Amniotic epithelial cell (primary cell): ENCODE results near the gene GPX2.

ENCODE experiments used
- DNase-seq: peaks from one replicate; pipeline ENCODE4 v3.0.0-alpha.2; 2010; ENCODE audit warnings: low read depth

The GPX2 gene

GRCh38 chr14:64958743-64959142, 16.2 kb upstream of the GPX2 start:
- no peak for DNase-seq

GRCh38 chr14:64958201-64958600, 15.7 kb upstream of the GPX2 start:
- DNase-seq: no peak

DNA sequence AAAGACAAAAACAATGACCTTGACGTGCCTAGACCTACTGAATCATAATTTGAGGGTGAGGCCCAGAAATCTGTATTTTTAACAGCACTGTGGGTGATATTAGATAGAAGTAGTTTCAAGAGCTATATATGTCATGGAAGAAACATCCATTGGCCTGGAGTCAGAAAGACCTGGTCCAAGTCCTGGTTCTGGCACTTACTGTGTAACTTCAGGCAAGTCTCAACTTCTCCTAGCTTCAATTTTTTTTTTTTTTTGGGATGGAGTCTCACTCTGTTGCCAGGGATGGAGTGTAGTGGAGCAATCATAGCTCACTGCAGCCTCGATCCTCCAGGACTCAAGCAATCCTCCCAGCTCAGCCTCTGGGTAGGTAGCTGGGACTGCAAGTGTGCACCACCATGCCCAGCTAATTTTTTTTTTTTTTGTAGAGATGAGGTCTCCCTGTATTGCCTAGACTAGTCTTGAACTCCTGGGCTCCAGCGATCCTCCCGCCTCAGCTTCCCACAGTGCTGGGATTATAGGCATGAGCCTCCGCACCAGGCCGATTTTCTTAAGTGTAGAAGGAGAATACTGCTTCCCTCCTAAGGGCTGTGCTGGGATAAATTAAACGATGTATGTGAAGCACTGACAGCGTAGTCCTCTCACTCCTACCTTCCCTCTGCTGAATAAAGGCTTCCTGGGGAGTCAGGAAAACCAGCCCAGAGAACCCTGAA, 14.3 kb upstream of the GPX2 start:
- DNase-seq: no peak

DNA sequence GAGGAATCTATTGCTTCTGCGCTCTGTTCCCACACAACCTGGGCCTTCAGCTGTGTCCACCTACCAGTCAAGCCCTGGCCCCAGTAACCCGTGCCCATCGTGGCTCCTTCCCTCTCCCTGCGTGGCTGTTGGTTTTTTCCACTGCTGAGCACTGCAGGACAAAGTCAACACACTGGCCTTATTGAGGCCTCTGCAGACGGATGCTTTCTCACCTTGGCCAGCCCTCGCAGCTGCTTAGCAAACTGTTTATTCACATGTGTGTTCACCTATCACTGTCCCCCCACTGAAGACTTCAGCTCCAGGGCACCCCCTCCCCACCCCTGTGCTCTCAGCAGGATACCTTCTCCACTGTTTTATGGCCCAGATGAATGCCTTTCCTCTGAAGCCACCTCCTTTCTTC, 12.8 kb upstream of the GPX2 start:
- no peak for DNase-seq

DNA sequence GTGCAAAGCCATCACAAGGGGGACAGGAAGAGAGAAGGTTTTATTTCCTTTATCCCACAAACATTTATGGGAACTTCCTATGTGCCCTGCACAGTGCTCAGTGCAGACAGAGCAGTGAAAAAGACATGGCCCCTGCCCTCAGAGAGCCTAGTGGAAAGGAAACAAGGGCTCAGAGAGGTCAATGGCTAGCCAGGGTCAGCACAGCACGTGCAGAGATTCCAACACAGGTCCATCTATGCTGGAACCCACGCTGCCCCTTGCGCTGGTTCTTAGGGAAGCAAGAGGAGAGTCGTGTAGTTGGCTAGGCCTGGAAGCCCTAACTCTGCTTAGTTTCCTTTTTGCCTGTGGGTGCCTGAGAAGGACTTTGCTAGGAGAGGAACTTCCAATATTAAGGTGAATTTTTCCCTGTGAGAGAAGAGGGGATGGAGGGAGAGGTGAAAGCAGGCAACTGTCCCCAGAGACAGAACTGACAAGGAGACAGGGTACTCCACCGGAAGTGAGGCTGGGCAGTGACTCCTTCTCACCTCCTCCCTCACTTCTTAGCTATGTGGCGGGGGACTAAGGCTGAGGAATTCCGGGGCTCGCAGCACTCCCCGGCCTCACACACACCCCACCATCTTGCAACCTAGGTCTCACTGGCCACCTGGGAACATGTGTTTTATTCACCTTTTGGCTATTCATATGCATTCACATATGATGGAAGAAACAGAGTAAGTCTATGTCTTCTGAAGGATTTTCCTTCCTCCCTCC, 12.1 kb upstream of the GPX2 start:
- no peak for DNase-seq

GRCh38 chr14:64953661-64954060, 11.1 kb upstream of the GPX2 start:
- no peak for DNase-seq

GRCh38 chr14:64953310-64953654, 10.7 kb upstream of the GPX2 start:
- no peak for DNase-seq

DNA sequence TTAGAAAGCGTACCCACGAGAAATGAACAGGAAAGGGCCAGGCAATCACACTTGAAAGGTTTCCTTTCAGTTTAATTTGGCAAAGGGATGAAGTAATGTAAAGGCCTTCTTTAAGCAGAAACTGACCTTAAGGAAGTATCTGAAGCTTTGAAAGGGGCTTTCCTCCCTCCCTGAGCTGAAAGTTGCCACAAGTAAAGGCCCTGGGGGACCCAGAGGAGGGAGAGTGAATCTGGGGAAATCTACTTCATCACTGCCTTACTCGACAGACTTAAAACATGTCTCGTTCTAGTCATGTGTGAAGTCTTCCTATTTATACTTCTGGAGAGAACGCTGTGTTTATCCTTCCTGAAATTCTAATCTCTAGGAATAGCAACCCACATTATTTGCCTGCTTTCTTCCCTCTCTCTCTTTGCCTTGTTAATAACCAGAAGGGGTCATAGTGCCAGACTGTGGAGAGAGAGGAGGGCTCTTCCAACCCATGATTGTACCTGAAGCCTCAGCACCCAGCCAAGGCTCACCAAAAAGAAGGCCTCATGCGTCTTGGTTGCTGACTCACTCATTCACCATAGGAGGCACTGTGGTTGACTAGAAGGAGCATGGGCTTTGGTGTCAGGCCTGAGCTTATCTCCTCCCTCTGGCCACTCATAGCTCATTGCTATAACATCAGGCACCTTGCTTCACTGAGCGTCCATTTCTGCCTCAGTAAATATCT, 10.2 kb upstream of the GPX2 start:
- peak; percentile 57 for DNase-seq

- no peak for DNase-seq
Measured at GRCh38 chr14:64951724-64952123, 9.2 kb upstream of the GPX2 start.

DNA sequence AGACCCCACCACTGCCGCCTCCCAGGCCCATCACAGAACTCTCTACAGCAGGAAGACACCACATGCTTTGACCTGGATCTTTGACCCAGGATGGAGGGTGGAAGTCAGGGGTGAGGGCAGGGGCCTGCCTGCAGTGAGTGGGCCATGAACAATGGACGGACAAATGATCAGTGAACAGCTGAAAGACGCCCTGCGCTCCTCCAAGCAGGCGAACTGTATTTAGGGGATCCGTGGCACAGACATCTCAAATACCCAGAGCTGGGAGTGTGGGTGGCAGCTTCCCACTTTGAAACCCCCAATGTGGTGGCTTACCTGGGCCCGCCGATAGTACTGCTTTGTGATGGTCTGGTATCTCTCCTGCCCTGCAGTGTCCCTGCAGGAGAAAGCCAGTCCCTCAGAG, 8.7 kb upstream of the GPX2 start:
- no peak for DNase-seq

- no peak for DNase-seq
Measured at GRCh38 chr14:64950889-64951288, 8.3 kb upstream of the GPX2 start.

- DNase-seq: no peak
Measured at GRCh38 chr14:64948612-64949210, 6.2 kb upstream of the GPX2 start.

DNA sequence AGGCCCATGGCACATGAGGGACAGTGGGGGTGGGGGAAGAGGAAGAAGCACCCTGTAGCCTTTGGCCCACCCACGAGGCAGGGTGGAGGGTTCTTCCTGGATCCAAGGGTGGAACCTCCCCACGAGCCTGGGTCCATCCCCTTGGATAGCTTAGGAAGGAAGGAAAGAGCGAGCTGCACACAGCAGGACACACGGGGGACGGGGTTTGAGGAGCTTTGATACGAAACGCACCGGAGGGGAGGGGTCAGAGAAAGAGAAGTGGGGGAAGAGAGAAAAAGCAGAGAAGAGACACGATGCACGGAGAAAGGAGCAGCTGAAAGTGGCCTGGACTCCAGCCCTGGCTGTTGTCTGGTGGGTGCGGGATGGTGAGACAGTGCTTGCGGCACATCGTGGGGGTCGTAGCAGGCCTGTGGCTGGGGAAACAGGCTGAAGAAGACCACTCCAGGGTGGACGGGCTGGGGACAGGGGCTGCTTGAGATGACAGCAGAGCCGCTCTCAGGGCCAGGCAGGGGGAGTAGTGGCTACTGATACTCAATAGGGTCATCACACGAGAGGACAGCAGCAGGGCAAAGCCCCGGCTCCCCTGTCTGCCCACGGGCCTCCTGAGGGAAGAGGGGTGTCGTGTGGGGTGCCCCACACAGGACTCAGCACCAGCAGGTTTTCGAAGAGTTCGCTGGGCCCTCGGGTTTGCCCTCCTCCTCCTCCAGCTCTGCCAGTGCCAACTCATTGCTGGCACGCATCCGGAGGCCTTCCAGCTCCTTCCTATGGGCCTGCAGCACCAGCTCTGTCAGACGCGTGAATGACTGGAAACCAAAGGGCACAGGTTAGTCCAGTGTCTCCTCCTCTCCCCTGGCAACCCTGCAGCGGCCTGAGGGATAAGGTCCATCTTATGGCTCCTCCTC, 5.4 kb upstream of the GPX2 start:
- no peak for DNase-seq

DNA sequence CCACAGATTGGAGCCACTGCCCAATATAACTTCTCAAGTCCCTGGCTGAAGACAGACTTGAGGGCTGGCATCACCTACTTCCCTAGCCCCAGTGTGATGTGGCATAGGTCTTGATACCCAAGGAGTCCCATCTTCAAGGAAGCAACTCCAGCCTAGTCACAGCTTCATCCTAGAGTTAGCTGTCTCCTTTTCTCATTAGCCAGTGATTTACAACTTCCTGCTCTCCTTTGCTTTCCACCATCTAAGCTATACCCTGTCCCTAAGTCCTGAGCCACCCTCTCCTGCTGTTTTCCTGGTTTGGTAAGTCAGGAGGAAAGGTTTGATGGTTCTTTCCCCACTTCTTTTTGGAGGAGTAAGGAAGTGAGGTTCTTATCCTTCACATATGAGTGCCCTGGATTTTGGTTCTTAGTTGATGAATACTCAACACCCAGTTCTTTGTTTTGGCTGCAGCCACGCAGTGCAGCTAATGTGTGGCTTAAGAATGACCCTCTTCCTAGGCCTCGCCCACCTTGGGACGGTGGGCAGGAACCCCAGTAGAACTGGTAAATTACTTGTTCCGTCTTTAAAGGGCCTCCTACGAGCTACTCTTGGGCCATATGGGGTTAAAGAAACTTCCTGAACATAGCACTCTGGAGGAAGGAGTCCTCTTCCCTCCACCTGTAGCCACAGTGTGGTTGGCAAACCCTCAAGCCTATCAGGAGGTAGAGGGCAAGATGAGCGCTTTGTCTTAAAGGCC, 3.9 kb upstream of the GPX2 start:
- DNase-seq: no peak

- DNase-seq: no peak
Measured at GRCh38 chr14:64945431-64946178, 3.1 kb upstream of the GPX2 start.

GRCh38 chr14:64944861-64945260, 2.3 kb upstream of the GPX2 start:
- DNase-seq: no peak

GRCh38 chr14:64944041-64944440, 1.5 kb upstream of the GPX2 start:
- DNase-seq: no peak

- DNase-seq: no peak
Measured at GRCh38 chr14:64943556-64943955, 1.0 kb upstream of the GPX2 start.

GRCh38 chr14:64940336-64940910, 2.1 kb downstream of the GPX2 start:
- DNase-seq: no peak

DNA sequence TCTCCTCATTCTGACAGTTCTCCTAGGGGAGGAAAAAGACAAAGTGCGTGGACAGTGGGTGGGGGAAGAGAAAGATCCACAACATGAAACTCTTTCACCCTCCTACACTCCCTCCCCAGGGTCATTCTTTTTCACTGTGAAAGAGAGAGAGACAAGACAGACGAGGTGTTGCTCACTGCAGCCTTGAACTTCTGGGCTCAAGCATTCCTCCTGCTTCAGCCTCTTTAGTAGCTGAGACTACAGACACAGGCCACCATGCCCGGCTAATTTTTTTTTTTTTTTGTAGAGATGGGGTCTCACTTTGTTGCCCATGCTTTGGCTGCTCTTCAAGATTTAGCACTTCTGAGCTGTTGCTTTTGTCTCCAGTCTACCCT, 2.7 kb downstream of the GPX2 start:
- DNase-seq: no peak
